Astrocyte of the hippocampus (primary cell): Measurements from ENCODE around the gene ACTR5.
"Not testable (repeated sequence)": the region's sequence is repeated elsewhere in the genome, so short reads cannot be mapped to it uniquely, and the experiment has no call there.

Experiments
- DNase-seq: peaks from one replicate; pipeline ENCODE4 v3.0.0; 2011; ENCODE audit warnings: low read depth, low spot score

The ACTR5 gene

DNA sequence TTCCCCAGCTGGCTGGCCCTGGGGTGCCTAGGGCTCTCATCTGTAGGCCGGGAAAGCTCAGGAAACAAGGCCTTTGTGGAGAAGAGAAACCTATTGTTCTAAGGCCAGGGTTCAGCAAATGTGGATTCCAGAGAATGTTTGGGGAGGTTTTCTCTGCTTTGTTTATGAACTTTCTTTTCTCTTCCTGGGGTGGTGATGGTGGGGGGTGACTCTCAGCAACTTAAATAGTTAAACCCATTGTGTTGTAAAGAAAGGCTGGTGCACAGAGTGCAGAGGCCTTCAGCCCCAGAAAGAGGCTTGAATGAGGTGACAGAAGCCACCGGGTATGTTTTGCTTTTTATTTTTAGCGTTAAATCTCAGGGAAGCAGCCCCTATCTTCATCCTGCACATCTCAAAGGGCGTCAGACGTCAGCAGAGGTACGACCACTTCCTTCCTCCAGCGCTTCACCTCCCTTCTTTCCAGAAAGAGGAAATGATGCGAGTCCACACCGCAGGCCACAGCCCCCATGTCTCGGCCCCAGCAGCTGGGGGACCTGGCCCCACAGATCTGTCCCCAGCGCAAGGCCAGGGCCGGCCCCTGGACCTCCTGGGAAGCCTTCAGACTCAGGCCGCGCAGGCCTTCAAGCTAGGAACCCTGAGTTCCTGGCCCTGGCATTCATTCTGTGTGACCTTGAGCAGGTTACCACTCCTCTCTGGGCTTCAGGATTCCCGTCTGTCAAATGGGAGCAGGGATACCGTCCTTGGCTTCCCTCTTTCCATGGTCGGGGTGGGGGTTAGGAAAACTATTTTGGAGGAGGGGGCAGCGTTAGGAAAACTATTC, 56.6 kb downstream of the ACTR5 start:
- DNase-seq = no peak

- DNase-seq = peak; percentile 49
Observed at GRCh38 chr20:38805502-38805957, 57.3 kb downstream of the ACTR5 start, which contains the start of gene PPP1R16B. Gene PPP1R16B (plus strand): TSS chr20:38805697. CDS start chr20:38835926, 30,229 bp downstream.

- DNase-seq = peak; percentile 20
Observed at GRCh38 chr20:38805958-38806854, 57.9 kb downstream of the ACTR5 start.

- DNase-seq = peak; percentile 5
Observed at GRCh38 chr20:38806855-38807655, 58.8 kb downstream of the ACTR5 start.

DNA sequence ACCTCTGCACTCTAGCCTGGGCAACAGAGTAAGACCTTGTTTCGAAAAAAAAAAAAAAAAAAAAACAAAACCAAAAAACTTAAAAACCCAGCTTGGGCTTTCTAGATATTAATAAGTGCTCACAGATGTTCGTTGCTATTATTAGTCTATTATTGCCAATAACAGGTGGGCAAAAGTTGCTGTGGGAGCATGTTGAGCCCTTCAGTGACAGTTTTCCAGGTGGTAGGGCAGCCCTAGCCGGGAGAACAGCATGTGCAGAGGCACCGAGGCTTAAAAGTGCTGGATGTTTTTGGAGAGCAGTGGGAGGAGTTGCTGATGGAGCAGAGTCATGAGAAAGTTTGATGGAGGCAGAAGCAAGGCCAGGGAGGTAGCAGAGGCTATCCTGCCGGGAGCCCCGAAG, 61.7 kb downstream of the ACTR5 start:
- no peak for DNase-seq

DNA sequence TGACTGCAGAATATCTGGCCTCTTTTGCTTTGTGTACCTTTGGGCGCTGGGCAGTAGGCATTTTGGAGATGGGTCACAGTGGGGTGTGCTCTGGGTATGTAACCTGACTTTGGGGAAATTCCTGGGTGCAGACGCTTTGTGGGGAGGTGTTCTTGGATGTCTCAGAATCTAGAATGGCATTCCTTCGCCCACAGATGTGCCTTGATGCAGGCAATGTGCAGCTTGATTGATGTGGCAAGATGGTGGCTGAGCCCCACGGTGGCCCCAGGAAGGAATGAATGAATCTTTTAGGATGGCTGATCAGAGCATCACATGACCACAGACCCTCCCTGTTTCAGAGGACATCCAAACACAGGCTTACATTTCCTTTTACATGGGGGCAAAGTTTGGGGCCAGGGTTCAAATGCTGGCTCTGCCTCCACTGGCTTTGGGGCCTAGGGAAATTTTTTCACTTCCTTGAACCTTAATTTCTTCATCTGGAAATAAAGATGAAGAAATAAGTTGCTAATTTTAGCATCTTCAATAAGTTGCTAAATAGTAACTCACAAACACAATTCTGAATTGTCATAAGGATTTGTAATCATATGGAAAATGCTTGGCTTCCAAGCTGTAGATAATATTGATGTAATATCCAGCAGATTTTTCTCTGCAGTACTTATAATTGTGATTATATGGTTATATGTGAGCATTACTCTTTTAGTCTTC, 62.8 kb downstream of the ACTR5 start:
- no peak for DNase-seq

GRCh38 chr20:38811769-38812168, 63.5 kb downstream of the ACTR5 start:
- DNase-seq = no peak

GRCh38 chr20:38812182-38812581, 63.9 kb downstream of the ACTR5 start:
- no peak for DNase-seq

DNA sequence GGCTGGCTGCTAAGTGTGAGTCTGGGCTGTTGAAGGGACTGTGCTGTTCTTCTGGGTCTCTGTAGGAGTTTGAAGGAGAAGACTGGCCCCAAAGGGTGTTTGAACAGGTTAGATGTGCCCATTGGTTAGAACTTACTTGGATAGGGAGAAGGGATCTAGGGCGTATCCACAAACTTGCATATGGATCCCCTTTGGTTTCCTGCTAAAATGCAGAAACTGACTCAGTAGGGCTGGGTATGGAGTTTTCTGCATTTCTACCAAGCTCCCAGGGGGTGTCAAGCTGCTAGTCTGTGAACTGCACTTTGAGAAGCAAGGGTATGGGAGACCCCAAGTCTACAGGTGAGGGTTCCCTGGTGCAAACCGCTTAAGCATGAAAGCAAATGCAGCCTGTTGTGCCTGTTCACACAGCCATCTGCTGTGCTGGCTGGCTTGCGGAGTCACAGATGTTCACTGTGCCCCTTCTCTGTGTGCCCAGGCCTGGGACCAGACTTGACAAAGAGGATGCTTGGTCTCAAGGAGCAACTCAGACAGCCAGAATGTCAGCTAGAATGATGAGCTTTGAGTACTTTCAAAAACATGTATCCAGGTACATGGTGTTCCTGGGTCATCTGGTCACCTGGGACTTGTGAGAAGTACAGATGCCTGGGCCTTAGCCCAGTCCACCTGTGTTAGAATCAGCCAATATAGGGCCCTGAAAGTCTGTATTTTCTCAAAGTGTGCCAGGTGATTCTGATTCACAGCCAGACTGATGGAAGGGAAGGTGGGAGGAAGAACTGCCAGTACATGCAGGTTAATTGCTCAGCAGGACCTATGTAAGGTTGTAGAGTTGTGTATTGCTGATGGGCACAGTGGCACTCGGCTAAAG, 64.7 kb downstream of the ACTR5 start:
- DNase-seq = no peak

DNA sequence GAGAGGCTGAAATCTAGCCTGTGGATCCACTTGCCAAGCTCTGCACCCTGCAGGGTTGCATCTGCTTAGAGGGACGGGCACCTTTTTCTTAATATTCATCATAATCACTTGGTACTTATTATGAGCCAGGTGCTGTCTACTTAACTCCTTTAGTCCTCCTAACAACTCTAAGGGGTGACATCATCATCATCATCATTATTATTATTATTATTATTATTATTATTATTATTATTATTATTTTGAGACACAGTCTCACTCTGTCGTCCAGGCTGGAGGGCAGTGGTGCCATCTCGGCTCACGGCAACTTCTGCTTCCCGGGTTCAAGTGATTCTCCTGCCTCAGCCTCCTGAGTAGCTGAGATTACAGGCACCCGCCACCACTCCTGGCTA, 65.3 kb downstream of the ACTR5 start:
- not testable (repeated sequence) for DNase-seq

DNA sequence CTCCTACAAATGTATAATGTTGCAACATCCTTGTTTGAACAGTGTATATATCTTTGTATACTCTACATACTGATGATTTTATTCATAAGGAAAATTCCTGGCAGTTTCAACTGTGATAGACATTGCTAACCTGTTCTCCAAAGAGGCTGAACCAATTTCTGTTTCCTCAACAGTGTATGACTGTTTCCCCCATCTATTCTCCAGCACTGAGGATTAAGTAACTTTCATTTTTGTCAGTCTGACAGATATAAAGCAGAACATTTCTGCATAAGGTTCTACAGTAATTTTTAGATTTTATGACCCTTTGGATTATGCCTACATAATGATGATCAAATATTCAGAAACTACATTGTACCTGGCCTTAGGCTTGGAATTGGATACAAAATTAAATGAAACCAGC, 67.2 kb downstream of the ACTR5 start:
- DNase-seq = no peak

DNA sequence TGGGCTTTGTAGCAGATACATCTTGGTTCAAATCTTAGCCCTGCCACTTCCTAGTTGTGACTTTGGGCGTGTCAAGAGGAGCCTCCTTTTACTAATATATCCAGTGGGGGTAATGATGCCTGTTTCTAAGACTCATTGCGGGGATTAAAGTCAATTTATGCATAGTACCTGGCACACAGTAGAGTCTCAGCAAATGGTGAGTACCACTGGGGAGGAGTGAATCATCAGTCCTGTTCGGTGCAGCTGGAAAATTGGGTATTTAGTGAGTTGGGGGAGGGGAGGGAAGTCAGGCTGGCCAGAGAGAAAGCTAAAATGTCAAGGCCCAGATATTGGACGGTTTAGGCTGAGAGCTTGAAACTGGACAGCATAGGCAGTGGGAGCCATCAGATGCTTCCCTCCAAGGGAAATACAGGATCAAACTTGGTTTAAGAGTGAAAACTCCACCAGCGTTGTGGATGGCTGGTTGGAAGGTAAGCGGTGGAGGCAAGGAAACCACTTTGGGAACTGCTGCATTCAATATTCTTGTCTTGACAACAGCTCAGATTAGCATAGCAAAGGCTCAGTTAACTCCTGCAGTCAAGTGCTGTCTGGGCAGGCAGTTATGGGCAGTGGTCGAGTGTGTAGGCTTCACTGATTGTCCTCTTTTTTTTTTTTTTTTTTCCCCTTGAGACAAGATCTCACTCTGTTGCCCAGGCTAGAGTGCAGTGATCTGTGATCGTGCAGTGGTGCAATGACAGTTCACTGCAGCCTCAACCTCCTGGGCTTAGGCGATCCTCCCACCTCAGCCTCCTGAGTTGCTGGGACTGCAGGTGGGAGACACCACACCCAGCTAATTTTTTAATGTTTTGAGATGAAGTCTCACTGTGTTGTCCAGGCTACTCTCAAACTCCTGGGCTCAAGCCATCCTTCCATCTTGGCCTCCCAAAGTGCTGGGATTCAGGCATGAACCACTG, 70.1 kb downstream of the ACTR5 start:
- no peak for DNase-seq
